HFFc6 (cell line): ENCODE results near the gene GOLGB1. TPM values are rescaled to one million over a fixed set of nuclear protein-coding genes. Genes with fewer than 3 reads are reported as not detected.
"Not testable (repeated sequence)": the region's sequence is repeated elsewhere in the genome, so short reads cannot be mapped to it uniquely, and the experiment has no call there.

Experiments
- DNase-seq: peaks from one replicate; pipeline ENCODE4 v3.0.0-alpha.2; 2018
- H3K27ac Mint-ChIP-seq: 2 replicates; pipeline ENCODE4 v1.8.0; 2020; ENCODE audit warnings: mild to moderate bottlenecking, mixed read lengths
- H3K27me3 Mint-ChIP-seq: 2 replicates; pipeline ENCODE4 v1.8.0; 2021; ENCODE audit warnings: mild to moderate bottlenecking, moderate library complexity, mixed read lengths; ENCODE audit not compliant: insufficient read depth
- H3K36me3 Mint-ChIP-seq: 2 replicates; pipeline ENCODE4 v1.8.0; 2021; ENCODE audit warnings: low read depth, mixed read lengths
- H3K4me1 Mint-ChIP-seq: 2 replicates; pipeline ENCODE4 v1.8.0; 2020; ENCODE audit warnings: low read depth, mixed read lengths
- H3K4me3 Mint-ChIP-seq: 2 replicates; pipeline ENCODE4 v1.8.0; 2020; ENCODE audit warnings: mild to moderate bottlenecking, moderate library complexity, mixed read lengths
- H3K9me3 Mint-ChIP-seq: 2 replicates; pipeline ENCODE4 v1.8.0; 2020; ENCODE audit warnings: mild to moderate bottlenecking, mixed read lengths
- CTCF ChIP-seq: fragments of 200-600 bp; sonication (generic); IDR thresholded peaks from 2 replicates; pipeline ENCODE4 v1.5.0; 2021; ENCODE audit warnings: antibody characterized with exemption, mild to moderate bottlenecking
- total RNA-seq, 6 experiments: library from RNA; stranded (reverse); fragmentation: NEBNext Ultra II Directional; extraction: Animal tissue kit (Norgen Biotek cat#: 25700); gene quantifications; 2 replicates in 1 of 6; 3 replicates in 5 of 6; pipeline ENCODE4 v1.2.3, GENCODE V29; 2021

Gene GOLGB1
- total RNA-seq, 6 experiments from 2014 or later = 33.5 to 43.9 (median 37.4) TPM

GRCh38 chr3:121748680-121749275 lies 763 bp downstream of the GOLGB1 start:
- no peaks in the 10 kb centered on the region for H3K36me3 Mint-ChIP-seq
- no peak overlapping the region for H3K27ac Mint-ChIP-seq
- TF ChIP-seq CTCF = no peak
- no peak overlapping the region for H3K4me3 Mint-ChIP-seq
- H3K9me3 Mint-ChIP-seq = no peaks in the 10 kb centered on the region
- H3K27me3 Mint-ChIP-seq = no peaks in the 10 kb centered on the region
- H3K4me1 Mint-ChIP-seq = no peaks in the 10 kb centered on the region; the same call in 1 of the 2 replicates
- DNase-seq = peak; percentile 21

GRCh38 chr3:121747976-121748375 lies 1.6 kb downstream of the GOLGB1 start:
- Mint-ChIP-seq H3K9me3 (no peaks in the 10 kb centered on the region), H3K27ac (no peak overlapping the region), H3K27me3 (no peaks in the 10 kb centered on the region), H3K4me1 (no peaks in the 10 kb centered on the region; the same call in 1 of the 2 replicates), H3K36me3 (peaks cover 4% of the 10 kb centered on the region), H3K4me3 (no peak overlapping the region)
- TF ChIP-seq CTCF = no peak
- DNase-seq = no peak

- not testable (repeated sequence) for H3K27me3 Mint-ChIP-seq, DNase-seq, H3K4me3 Mint-ChIP-seq, H3K9me3 Mint-ChIP-seq, H3K4me1 Mint-ChIP-seq, H3K27ac Mint-ChIP-seq
- peaks cover 18% of the 10 kb centered on the region for H3K36me3 Mint-ChIP-seq
These were observed 6.4 kb downstream of the GOLGB1 start for GRCh38 chr3:121743106-121743505.

- Mint-ChIP-seq H3K36me3 (peaks cover 22% of the 10 kb centered on the region), H3K4me1 (peaks cover 14% of the 10 kb centered on the region), H3K9me3 (peaks cover 4% of the 10 kb centered on the region), H3K4me3 (no peak overlapping the region), H3K27me3 (no peaks in the 10 kb centered on the region), H3K27ac (no peak overlapping the region)
- no peak for TF ChIP-seq CTCF
- DNase-seq = no peak
These were observed 8.6 kb downstream of the GOLGB1 start for GRCh38 chr3:121740896-121741295.

- Mint-ChIP-seq H3K27me3 (no peaks in the 10 kb centered on the region), H3K4me3 (no peak overlapping the region), H3K4me1 (peaks cover 24% of the 10 kb centered on the region), H3K9me3 (peaks cover 4% of the 10 kb centered on the region), H3K36me3 (peaks cover 22% of the 10 kb centered on the region), H3K27ac (no peak overlapping the region)
- no peak for DNase-seq
- TF ChIP-seq CTCF = no peak
These were observed 9.6 kb downstream of the GOLGB1 start for GRCh38 chr3:121739902-121740301.

GRCh38 chr3:121737644-121738043 lies 11.9 kb downstream of the GOLGB1 start:
- H3K4me1 Mint-ChIP-seq = peaks cover 37% of the 10 kb centered on the region
- H3K36me3 Mint-ChIP-seq = peaks cover 14% of the 10 kb centered on the region
- H3K4me3 Mint-ChIP-seq = no peak overlapping the region
- no peak for TF ChIP-seq CTCF
- no peaks in the 10 kb centered on the region for H3K27me3 Mint-ChIP-seq
- no peak overlapping the region for H3K27ac Mint-ChIP-seq
- DNase-seq = no peak
- peaks cover 4% of the 10 kb centered on the region for H3K9me3 Mint-ChIP-seq
